H1 (cell line): Measurements from ENCODE around the gene KRTAP4-5. TPM values are rescaled to one million over a fixed set of nuclear protein-coding genes. Genes with fewer than 3 reads are reported as not detected.

ENCODE experiments used
- CTCF ChIA-PET: fragments of 300-600 bp; sonication (Branson Sonifier 250); formaldehyde crosslinking; loops from one replicate; lab custom pipeline; 2021; ENCODE audit not compliant: partially characterized antibody; lab: Charles Lee
- POLR2A ChIA-PET: fragments of 300-600 bp; sonication (Branson Sonifier 250); formaldehyde crosslinking; loops from one replicate; lab custom pipeline; 2021; ENCODE audit warnings: inconsistent platforms; ENCODE audit not compliant: partially characterized antibody; lab: Charles Lee
- DNase-seq, 2 experiments: peaks; one replicate each; pipeline versions ENCODE4 v3.0.0 to v3.0.0-alpha.2; 2010 to 2022; ENCODE audit warnings: low spot score in 2 of 2, low read depth in 1 of 2, mixed read lengths in 1 of 2
- FAIRE-seq: peaks from 2 replicates; lab custom pipeline; 2011; peaks lifted over from hg19 to GRCh38; lab: Jason Lieb, UNC
- H2AFZ ChIP-seq: 2 replicates; pipeline ENCODE4 v1.8.1; 2012; ENCODE audit warnings: low read length, inconsistent platforms
- H2AK5ac ChIP-seq: 2 replicates; pipeline ENCODE4 v1.6.1; 2013; ENCODE audit warnings: low read depth, low read length
- H2BK120ac ChIP-seq: replicated peaks from 2 replicates; pipeline ENCODE3; 2013; ENCODE audit warnings: low read depth, low read length, inconsistent platforms
- H2BK12ac ChIP-seq: 2 replicates; pipeline ENCODE4 v1.6.1; 2013; ENCODE audit warnings: low read depth, low read length
- H2BK15ac ChIP-seq: 2 replicates; pipeline ENCODE4 v1.6.1; 2013; ENCODE audit warnings: low read length
- H2BK20ac ChIP-seq: 2 replicates; pipeline ENCODE4 v1.6.1; 2013; ENCODE audit warnings: low read length
- H2BK5ac ChIP-seq: 2 replicates; pipeline ENCODE4 v1.6.1; 2013; ENCODE audit warnings: low read depth, low read length
- H3K14ac ChIP-seq: 2 replicates; pipeline ENCODE4 v1.6.1; 2013; ENCODE audit warnings: inconsistent platforms; ENCODE audit not compliant: insufficient read length
- H3K18ac ChIP-seq: 2 replicates; pipeline ENCODE4 v1.6.1; 2013; ENCODE audit warnings: low read length; ENCODE audit errors: extremely low read depth
- H3K23ac ChIP-seq: 2 replicates; pipeline ENCODE4 v1.6.1; 2013; ENCODE audit warnings: inconsistent platforms; ENCODE audit not compliant: insufficient read length
- H3K23me2 ChIP-seq: 2 replicates; pipeline ENCODE4 v1.6.1; 2013; ENCODE audit warnings: low read depth, low read length
- H3K27ac ChIP-seq: 2 replicates; pipeline ENCODE4 v1.6.1; 2011; ENCODE audit warnings: low read depth, low read length, inconsistent platforms
- H3K27me3 ChIP-seq, 4 experiments: replicated peaks in 1 of 4; 1 replicate in 1 of 4; 2 replicates in 3 of 4; pipeline versions ENCODE4 v1.6.1 to v1.8.1; 2011 to 2013; ENCODE audit warnings: low read length in 3 of 4, mild to moderate bottlenecking in 3 of 4, inconsistent platforms in 2 of 4, mixed read lengths in 2 of 4, moderate library complexity in 1 of 4; ENCODE audit not compliant: control insufficient read depth in 3 of 4, insufficient read depth in 3 of 4; ENCODE audit errors: extremely low read depth in 1 of 4
- H3K36me3 ChIP-seq, 4 experiments: 2 replicates each; pipeline versions ENCODE4 v1.6.1 to v1.8.1; 2011 to 2013; ENCODE audit warnings: mild to moderate bottlenecking in 4 of 4, low read length in 3 of 4, moderate library complexity in 2 of 4, control low read depth in 1 of 4, inconsistent platforms in 1 of 4; ENCODE audit not compliant: insufficient read depth in 4 of 4, control insufficient read depth in 2 of 4
- H3K4ac ChIP-seq: replicated peaks from 2 replicates; pipeline ENCODE3; 2013; ENCODE audit warnings: low read length, low read depth, mixed read lengths, inconsistent platforms; ENCODE audit not compliant: insufficient read length
- H3K4me1 ChIP-seq, 4 experiments: replicated peaks in 1 of 4; 1 replicate in 1 of 4; 2 replicates in 3 of 4; pipeline versions ENCODE4 v1.6.1 to v1.8.1; 2011 to 2013; ENCODE audit warnings: low read length in 3 of 4, inconsistent platforms in 2 of 4, mixed read lengths in 1 of 4; ENCODE audit not compliant: insufficient read depth in 4 of 4, control insufficient read depth in 3 of 4
- H3K4me2 ChIP-seq, 2 experiments: 2 replicates each; pipeline versions ENCODE4 v1.6.1 to v1.8.1; 2011 to 2013; ENCODE audit warnings: low read depth in 2 of 2, low read length in 2 of 2, control low read depth in 1 of 2, inconsistent platforms in 1 of 2, mild to moderate bottlenecking in 1 of 2; ENCODE audit not compliant: insufficient read depth in 1 of 2
- H3K4me3 ChIP-seq, 4 experiments: fragments of 200-600, 300-600 bp in 1 of 4; sonication (generic), shearing (Covaris generic), sonication (Bioruptor Twin) in 1 of 4; 2 replicates each; pipeline versions ENCODE4 v1.5.1 to v1.8.1; 2011 to 2016; ENCODE audit warnings: low read length in 4 of 4, low read depth in 3 of 4, control low read depth in 2 of 4, inconsistent platforms in 2 of 4, mild to moderate bottlenecking in 2 of 4, mixed read lengths in 1 of 4, moderate library complexity in 1 of 4; ENCODE audit not compliant: insufficient read depth in 2 of 4; ENCODE audit errors: extremely low read depth in 1 of 4
- H3K56ac ChIP-seq: replicated peaks from 2 replicates; pipeline ENCODE3; 2013; ENCODE audit warnings: low read depth, mild to moderate bottlenecking, mixed read lengths, low read length, inconsistent platforms; ENCODE audit not compliant: insufficient read length
- H3K79me1 ChIP-seq: 2 replicates; pipeline ENCODE4 v1.6.1; 2013; ENCODE audit warnings: low read depth, low read length, control low read depth
- H3K79me2 ChIP-seq, 2 experiments: 2 replicates each; pipeline versions ENCODE4 v1.6.1 to v1.8.1; 2012 to 2013; ENCODE audit warnings: low read length in 2 of 2, mild to moderate bottlenecking in 2 of 2, inconsistent platforms in 1 of 2; ENCODE audit not compliant: insufficient read depth in 2 of 2, control insufficient read depth in 1 of 2
- H3K9ac ChIP-seq, 4 experiments: replicated peaks in 1 of 4; 1 replicate in 1 of 4; 2 replicates in 3 of 4; pipeline versions ENCODE4 v1.6.1 to v1.8.1; 2011 to 2013; ENCODE audit warnings: low read depth in 3 of 4, low read length in 3 of 4, control low read depth in 2 of 4, mild to moderate bottlenecking in 2 of 4, moderate library complexity in 2 of 4, inconsistent platforms in 1 of 4; ENCODE audit errors: extremely low read depth in 1 of 4
- H3K9me3 ChIP-seq, 2 experiments: 2 replicates each; pipeline versions ENCODE4 v1.6.1 to v1.8.1; 2012 to 2013; ENCODE audit warnings: mild to moderate bottlenecking in 2 of 2, moderate library complexity in 2 of 2, control low read depth in 1 of 2, inconsistent platforms in 1 of 2, low read depth in 1 of 2, low read length in 1 of 2, mixed read lengths in 1 of 2; ENCODE audit not compliant: insufficient read depth in 2 of 2
- H4K20me1 ChIP-seq, 2 experiments: replicated peaks in 1 of 2; 2 replicates each; pipeline versions ENCODE3 to v1.8.1; 2011 to 2013; ENCODE audit warnings: inconsistent platforms in 2 of 2, low read length in 2 of 2, mild to moderate bottlenecking in 1 of 2; ENCODE audit not compliant: insufficient read depth in 2 of 2, control insufficient read depth in 1 of 2
- H4K5ac ChIP-seq: 2 replicates; pipeline ENCODE4 v1.6.1; 2013; ENCODE audit warnings: low read length, low read depth, mixed read lengths, inconsistent platforms; ENCODE audit not compliant: insufficient read length
- H4K8ac ChIP-seq: 2 replicates; pipeline ENCODE4 v1.8.0; 2013; ENCODE audit warnings: mild to moderate bottlenecking, moderate library complexity, low read length, inconsistent platforms; ENCODE audit not compliant: insufficient read depth; ENCODE audit errors: extremely low read depth
- H4K91ac ChIP-seq: replicated peaks from 2 replicates; pipeline ENCODE3; 2013; ENCODE audit warnings: low read length, mixed read lengths, inconsistent platforms; ENCODE audit not compliant: insufficient read length
- BACH1 ChIP-seq: IDR thresholded peaks from 2 replicates; pipeline ENCODE4 v1.6.1; 2012; ENCODE audit warnings: low read length, improper control_type of control experiment
- EP300 ChIP-seq, 2 experiments: IDR thresholded peaks; 1 replicate in 1 of 2; 2 replicates in 1 of 2; pipeline ENCODE4 v1.6.1; 2011 to 2012; ENCODE audit warnings: low read depth in 2 of 2, low read length in 2 of 2, mild to moderate bottlenecking in 2 of 2, borderline replicate concordance in 1 of 2, inconsistent platforms in 1 of 2, moderate library complexity in 1 of 2
- PHF8 ChIP-seq: fragments of 200-600 bp; sonication (generic); conservative IDR thresholded peaks from 2 replicates; pipeline ENCODE4 v1.7.1; 2012; ENCODE audit warnings: low read depth, mild to moderate bottlenecking, inconsistent platforms, low read length, moderate library complexity
- POLR2A ChIP-seq, 2 experiments: IDR thresholded peaks; 1 replicate in 1 of 2; 2 replicates in 1 of 2; pipeline ENCODE4 v1.6.1; 2011; ENCODE audit warnings: low read depth in 2 of 2, low read length in 2 of 2, mild to moderate bottlenecking in 2 of 2; ENCODE audit errors: control extremely low read depth in 1 of 2
- SAP30 ChIP-seq: fragments of 300-600 bp; sonication (generic); IDR thresholded peaks from 2 replicates; pipeline ENCODE4 v1.7.1; 2012; ENCODE audit warnings: low read length, moderate library complexity, mild to moderate bottlenecking, inconsistent platforms; ENCODE audit not compliant: insufficient read depth, insufficient replicate concordance
- SP4 ChIP-seq: IDR thresholded peaks from 2 replicates; pipeline ENCODE4 v1.6.1; 2012; ENCODE audit warnings: low read length, inconsistent platforms
- SUZ12 ChIP-seq: fragments of 200-600 bp; sonication (generic); IDR thresholded peaks from 2 replicates; pipeline ENCODE4 v1.6.1; 2012; ENCODE audit warnings: mild to moderate bottlenecking, inconsistent platforms, low read length, moderate library complexity, mixed read lengths
- TAF1 ChIP-seq: IDR thresholded peaks from 2 replicates; pipeline ENCODE4 v1.6.1; 2011; ENCODE audit warnings: mild to moderate bottlenecking, low read depth, low read length
- WGBS, 2 experiments: shearing (Covaris generic) in 1 of 2; methylation state at CpG; one replicate each; pipeline versions ENCODE4 v1.1.6 to v1.1.7; 2013 to 2015; ENCODE audit warnings: low lambda C conversion rate in 2 of 2, mixed read lengths in 2 of 2, inconsistent platforms in 1 of 2, low coverage in 1 of 2, missing lambda C conversion rate in 1 of 2; ENCODE audit not compliant: insufficient replicate concordance in 2 of 2, insufficient coverage in 1 of 2, insufficient read length in 1 of 2; ENCODE audit errors: extremely low coverage in 1 of 2, missing lambda C conversion rate in 1 of 2; 5-methylcytosine and 5-hydroxymethylcytosine counted together
- polyA plus RNA-seq, 7 experiments: library from polyadenylated mRNA; depleted of rRNA in 3 of 7; stranded (reverse) in 5 of 7; unstranded in 2 of 7; fragments of >200 nt in 5 of 7; fragments of 200-250 nt in 2 of 7; gene quantifications; 1 replicate in 5 of 7; 2 replicates in 1 of 7; 4 replicates in 1 of 7; pipeline versions ENCODE4 v1.2.1 to v1.2.3, GENCODE V29; 2011 to 2013; ENCODE audit warnings: missing spikeins in 2 of 7, mixed read lengths in 2 of 7
- total RNA-seq: library from RNA; stranded (reverse); fragmentation: NEBNext Ultra II Directional; extraction: Animal tissue kit (Norgen Biotek cat#: 25700); gene quantifications from 2 replicates; pipeline ENCODE4 v1.2.1, GENCODE V29; 2021
- TF ChIP-seq, protein P1 (sequence below): IDR thresholded peaks from 2 replicates; pipeline ENCODE4 v1.6.1; 2012; ENCODE audit warnings: inconsistent platforms
- TF ChIP-seq, protein P2 (sequence below): IDR thresholded peaks from 2 replicates; pipeline ENCODE4 v1.6.1; 2011; ENCODE audit warnings: low read depth, mild to moderate bottlenecking, low read length; ENCODE audit not compliant: insufficient read depth
- TF ChIP-seq, protein P3 (sequence below): IDR thresholded peaks from 2 replicates; pipeline ENCODE4 v1.6.1; 2012; ENCODE audit warnings: inconsistent platforms

Gene KRTAP4-5
- total and polyA plus RNA-seq, 2 of the 8 experiments (the other 6 are each of a cell fraction or from before 2014, with no cell fraction given) = not detected

GRCh38 chr17:41163828-41164227 is 14.2 kb upstream of the KRTAP4-5 start:
- no peaks in the 10 kb centered on the region for H3K23me2 ChIP-seq
- FAIRE-seq = no peak

More at GRCh38 chr17:41163828-41164227, 14.2 kb upstream of the KRTAP4-5 start:
- no peak overlapping the region for H4K8ac ChIP-seq
- no peaks in the 10 kb centered on the region; a peak in 1 of 4 replicates for H3K9me3 ChIP-seq
- no peak overlapping the region for H2BK5ac ChIP-seq
- no peaks in the 10 kb centered on the region for H3K27me3 ChIP-seq
- H2BK120ac ChIP-seq = no peak overlapping the region
- no peak overlapping the region for H3K14ac ChIP-seq
- no peak overlapping the region for H2BK15ac ChIP-seq
- no peak overlapping the region for H2BK12ac ChIP-seq
- H3K27ac ChIP-seq = no peak overlapping the region
- H4K20me1 ChIP-seq = no peaks in the 10 kb centered on the region
- H3K36me3 ChIP-seq = no peaks in the 10 kb centered on the region
- no peak overlapping the region for H2BK20ac ChIP-seq
- no peak overlapping the region for H2AFZ ChIP-seq
- TF ChIP-seq BACH1 (no peak), SUZ12 (no peak), SAP30 (no peak), PHF8 (no peak), POLR2A (IDR thresholded peaks at IDR 0.05; ENCODE audit: control extremely low read depth in 1 of 2, low read depth in 2 of 2, low read length in 2 of 2) (no peak), TAF1 (no peak), SP4 (no peak), EP300 (IDR thresholded peaks at IDR 0.05; ENCODE audit: borderline replicate concordance in 1 of 2, low read depth in 2 of 2, low read length in 2 of 2) (no peak)
- TF ChIP-seq, protein P1, sequence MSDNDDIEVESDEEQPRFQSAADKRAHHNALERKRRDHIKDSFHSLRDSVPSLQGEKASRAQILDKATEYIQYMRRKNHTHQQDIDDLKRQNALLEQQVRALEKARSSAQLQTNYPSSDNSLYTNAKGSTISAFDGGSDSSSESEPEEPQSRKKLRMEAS = no peak
- TF ChIP-seq, protein P2, sequence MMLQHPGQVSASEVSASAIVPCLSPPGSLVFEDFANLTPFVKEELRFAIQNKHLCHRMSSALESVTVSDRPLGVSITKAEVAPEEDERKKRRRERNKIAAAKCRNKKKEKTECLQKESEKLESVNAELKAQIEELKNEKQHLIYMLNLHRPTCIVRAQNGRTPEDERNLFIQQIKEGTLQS = no peak
- TF ChIP-seq, protein P3, sequence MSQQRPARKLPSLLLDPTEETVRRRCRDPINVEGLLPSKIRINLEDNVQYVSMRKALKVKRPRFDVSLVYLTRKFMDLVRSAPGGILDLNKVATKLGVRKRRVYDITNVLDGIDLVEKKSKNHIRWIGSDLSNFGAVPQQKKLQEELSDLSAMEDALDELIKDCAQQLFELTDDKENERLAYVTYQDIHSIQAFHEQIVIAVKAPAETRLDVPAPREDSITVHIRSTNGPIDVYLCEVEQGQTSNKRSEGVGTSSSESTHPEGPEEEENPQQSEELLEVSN = no peak
- POLR2A ChIA-PET = no interaction called here
- H3K56ac ChIP-seq = no peak overlapping the region
- peaks cover 0 to 4% (median 1%) of the 10 kb centered on the region in 4 experiments; a peak in 1 of 7 replicates for H3K4me1 ChIP-seq
- H3K79me1 ChIP-seq = no peaks in the 10 kb centered on the region
- no peaks in the 10 kb centered on the region for H3K79me2 ChIP-seq
- no peak overlapping the region for H3K9ac ChIP-seq
- no peak overlapping the region for H4K5ac ChIP-seq
- H3K23ac ChIP-seq = no peak overlapping the region
- no peak overlapping the region for H3K4me3 ChIP-seq
- H3K4me2 ChIP-seq = no peak overlapping the region
- CTCF ChIA-PET = no interaction called here
- DNase-seq = no peak
- no peak overlapping the region for H3K4ac ChIP-seq
- 97% methylated on average over 7 of the region's 7 CpGs; no CpG with 5 or more reads in 1 of the 2 experiments for WGBS, 2 experiments
- no peak overlapping the region for H2AK5ac ChIP-seq
- no peak overlapping the region for H4K91ac ChIP-seq
- no peak overlapping the region for H3K18ac ChIP-seq
